CD14-positive monocyte (primary cell): Measurements from ENCODE around the gene HSPA12B. TPM values are rescaled to one million over a fixed set of nuclear protein-coding genes. Genes with fewer than 3 reads are reported as not detected.

Source experiments
- DNase-seq, 3 donors: peaks; one replicate each; pipeline ENCODE4 v3.0.0-alpha.2; 2011 to 2022
- H2AFZ ChIP-seq: 2 replicates; pipeline ENCODE4 v1.6.0; 2012; ENCODE audit warnings: mild to moderate bottlenecking, low read depth, low read length, inconsistent platforms; ENCODE audit not compliant: insufficient read depth, poor library complexity, severe bottlenecking
- H3K27ac ChIP-seq, 2 donors: 1 replicate in 1 of 2; 2 replicates in 1 of 2; pipeline ENCODE4 v1.5.1; 2012 to 2013; ENCODE audit warnings: low read length in 2 of 2, control low read depth in 1 of 2, inconsistent platforms in 1 of 2, low read depth in 1 of 2, mild to moderate bottlenecking in 1 of 2
- H3K27me3 ChIP-seq, 2 donors: one replicate each; pipeline versions ENCODE4 v1.6.0 to v1.6.1; 2011 to 2013; ENCODE audit warnings: low read length in 2 of 2; ENCODE audit not compliant: control insufficient read depth in 2 of 2, insufficient read depth in 2 of 2
- H3K36me3 ChIP-seq, 2 donors: replicated peaks in 1 of 2; 1 replicate in 1 of 2; 2 replicates in 1 of 2; pipeline versions ENCODE4 v1.5.1 to v1.6.1; 2012 to 2013; ENCODE audit warnings: low read length in 2 of 2, control low read depth in 1 of 2, inconsistent platforms in 1 of 2, mild to moderate bottlenecking in 1 of 2; ENCODE audit not compliant: insufficient read depth in 2 of 2, control insufficient read depth in 1 of 2
- H3K4me1 ChIP-seq, 2 donors: 1 replicate in 1 of 2; 2 replicates in 1 of 2; pipeline versions ENCODE4 v1.5.1 to v1.6.1; 2012 to 2013; ENCODE audit warnings: low read length in 2 of 2, control low read depth in 1 of 2, inconsistent platforms in 1 of 2, mild to moderate bottlenecking in 1 of 2, moderate library complexity in 1 of 2; ENCODE audit not compliant: insufficient read depth in 2 of 2, control insufficient read depth in 1 of 2
- H3K4me2 ChIP-seq: replicated peaks from 2 replicates; pipeline ENCODE3; 2012; ENCODE audit warnings: low read length, moderate library complexity, mild to moderate bottlenecking; ENCODE audit not compliant: poor library complexity, severe bottlenecking; ENCODE audit errors: extremely low read depth
- H3K4me3 ChIP-seq, 3 experiments: fragments of 200-600 bp in 1 of 3; sonication (generic) in 1 of 3; replicated peaks in 1 of 3; 1 replicate in 2 of 3; 2 replicates in 1 of 3; pipeline ENCODE4 v1.5.1; 2011 to 2013; ENCODE audit warnings: low read length in 3 of 3, mild to moderate bottlenecking in 3 of 3, control low read depth in 2 of 3, low read depth in 2 of 3, inconsistent platforms in 1 of 3, moderate library complexity in 1 of 3
- H3K79me2 ChIP-seq: 2 replicates; pipeline ENCODE4 v1.6.0; 2012; ENCODE audit warnings: mild to moderate bottlenecking, control low read depth, inconsistent platforms, low read length, moderate library complexity; ENCODE audit not compliant: insufficient read depth
- H3K9ac ChIP-seq: 2 replicates; pipeline ENCODE4 v1.6.0; 2017; ENCODE audit warnings: low read length, mild to moderate bottlenecking; ENCODE audit not compliant: insufficient read depth, poor library complexity, severe bottlenecking
- H3K9me3 ChIP-seq, 2 donors: replicated peaks in 1 of 2; 1 replicate in 1 of 2; 2 replicates in 1 of 2; pipeline versions ENCODE4 v1.5.1 to v1.6.1; 2012 to 2013; ENCODE audit warnings: low read length in 2 of 2, control low read depth in 1 of 2; ENCODE audit not compliant: control insufficient read depth in 1 of 2, insufficient read depth in 1 of 2
- H4K20me1 ChIP-seq: 2 replicates; pipeline ENCODE4 v1.6.0; 2012; ENCODE audit warnings: mild to moderate bottlenecking, low read length, control low read depth, moderate library complexity; ENCODE audit not compliant: insufficient read depth
- H3K27ac Mint-ChIP-seq, 7 donors: one replicate each; pipeline ENCODE4 v1.8.0; 2020; ENCODE audit warnings: mild to moderate bottlenecking in 7 of 7, mixed read lengths in 7 of 7, moderate library complexity in 6 of 7, inconsistent platforms in 2 of 7
- H3K27me3 Mint-ChIP-seq, 3 donors: one replicate each; pipeline ENCODE4 v1.8.0; 2021 to 2022; ENCODE audit warnings: low read depth in 3 of 3, mild to moderate bottlenecking in 3 of 3, mixed read lengths in 3 of 3, moderate library complexity in 3 of 3, inconsistent platforms in 1 of 3
- H3K36me3 Mint-ChIP-seq, 2 donors: one replicate each; pipeline ENCODE4 v1.8.0; 2020; ENCODE audit warnings: mixed read lengths in 2 of 2, inconsistent platforms in 1 of 2, mild to moderate bottlenecking in 1 of 2
- H3K4me1 Mint-ChIP-seq: one replicate; pipeline ENCODE4 v1.8.0; 2020; ENCODE audit warnings: mild to moderate bottlenecking, mixed read lengths
- H3K4me3 Mint-ChIP-seq, 2 donors: one replicate each; pipeline ENCODE4 v1.8.0; 2020; ENCODE audit warnings: mild to moderate bottlenecking in 2 of 2, mixed read lengths in 2 of 2, moderate library complexity in 1 of 2
- H3K9me3 Mint-ChIP-seq, 7 donors: one replicate each; pipeline ENCODE4 v1.8.0; 2020 to 2022; ENCODE audit warnings: mixed read lengths in 7 of 7, mild to moderate bottlenecking in 6 of 7, moderate library complexity in 6 of 7, inconsistent platforms in 2 of 7
- CTCF ChIP-seq: fragments of 200-600 bp; IDR thresholded peaks from one replicate; pipeline ENCODE4 v1.8.0; 2022; ENCODE audit warnings: antibody characterized with exemption, mild to moderate bottlenecking
- WGBS: methylation state at CpG from one replicate; pipeline ENCODE4 v1.1.5; 2013; ENCODE audit warnings: missing lambda C conversion rate; ENCODE audit not compliant: insufficient coverage; 5-methylcytosine and 5-hydroxymethylcytosine counted together
- intact Hi-C, 2 donors: fragments of 100-400 bp; cut with micrococcal nuclease; formaldehyde crosslinking; loops; one replicate each; pipeline versions ENCODE4 v1.15.0 to v1.15.1; 2023
- polyA plus RNA-seq, 3 donors: library from polyadenylated mRNA; depleted of rRNA in 1 of 3; unstranded in 2 of 3; stranded (reverse) in 1 of 3; fragments of 300-500 nt in 2 of 3; fragments of >200 nt in 1 of 3; fragmentation: Illumina TruSeq in 2 of 3; gene quantifications; 1 replicate in 2 of 3; 2 replicates in 1 of 3; pipeline ENCODE4 v1.2.3, GENCODE V29; 2012 to 2021

The HSPA12B gene
- polyA plus RNA-seq, 3 donors = not detected

- peaks cover 0 to 2% (median 0%) of the 10 kb centered on the region in 3 donors for H3K27me3 Mint-ChIP-seq
- H3K79me2 ChIP-seq = peaks cover 67% of the 10 kb centered on the region
- H2AFZ ChIP-seq = peak overlapping the region; percentile 84
- peaks cover 11 to 18% of the 10 kb centered on the region in 2 donors for H3K36me3 ChIP-seq
- peak overlapping the region; percentile 69 for H3K9ac ChIP-seq
- peak in 1 of 3 donors; percentile 22 for DNase-seq
- H4K20me1 ChIP-seq = peaks cover 11% of the 10 kb centered on the region
- peak overlapping the region in 2 of 3 experiments; percentile 86 to 96 for H3K4me3 ChIP-seq
- H3K9me3 ChIP-seq = no peaks in the 10 kb centered on the region
- intact Hi-C loops = loop anchor here (10.0 kb wide), 2 partner anchors 49 to 59 kb away; partner anchors contain the start of gene AP5S1 (in 1 of the 2)
- peak overlapping the region; percentile 100 for H3K4me2 ChIP-seq
- peaks cover 76% of the 10 kb centered on the region for H3K4me1 Mint-ChIP-seq
- H3K27me3 ChIP-seq = no peaks in the 10 kb centered on the region
- H3K4me3 Mint-ChIP-seq = peak overlapping the region; percentile 84 to 95
- 0% methylated on average over 2 of the region's 3 CpGs for WGBS
- H3K27ac Mint-ChIP-seq = peak overlapping the region; percentile 80 to 93 (median 89)
- H3K36me3 Mint-ChIP-seq = peaks cover 13 to 19% of the 10 kb centered on the region in 2 donors
- H3K4me1 ChIP-seq = peaks cover 67 to 78% of the 10 kb centered on the region in 2 donors
- no peak for TF ChIP-seq CTCF
- H3K9me3 Mint-ChIP-seq = no peaks in the 10 kb centered on the region
- H3K27ac ChIP-seq = peak overlapping the region; percentile 73 to 83
These were observed 32.8 kb downstream of the HSPA12B start for GRCh38 chr20:3765171-3765882.

GRCh38 chr20:3766422-3767109 lies 34.1 kb downstream of the HSPA12B start:
- peaks cover 61 to 71% of the 10 kb centered on the region in 2 donors for H3K4me1 ChIP-seq
- H3K79me2 ChIP-seq = peaks cover 54% of the 10 kb centered on the region

More at GRCh38 chr20:3766422-3767109, 34.1 kb downstream of the HSPA12B start:
- Histone ChIP-seq H4K20me1 (peaks cover 7% of the 10 kb centered on the region), H3K27ac (peak overlapping the region; percentile 73 to 83), H3K36me3 (peaks cover 3 to 6% of the 10 kb centered on the region in 2 donors), H3K9ac (peak overlapping the region; percentile 69), H3K4me2 (peak overlapping the region; percentile 100), H3K9me3 (no peaks in the 10 kb centered on the region), H3K27me3 (no peaks in the 10 kb centered on the region), H2AFZ (peak overlapping the region; percentile 84), H3K4me3 (peak overlapping the region; percentile 85 to 96 (median 86))
- Mint-ChIP-seq H3K36me3 (peaks cover 5 to 9% of the 10 kb centered on the region in 2 donors), H3K27me3 (peaks cover 0 to 2% (median 0%) of the 10 kb centered on the region in 3 donors), H3K27ac (peak overlapping the region; percentile 80 to 93 (median 88)), H3K9me3 (no peaks in the 10 kb centered on the region), H3K4me1 (peaks cover 66% of the 10 kb centered on the region), H3K4me3 (peak overlapping the region; percentile 84 to 95)
- intact Hi-C loops = loop anchor here (10.0 kb wide), 2 partner anchors 48 to 58 kb away; partner anchors contain the start of gene AP5S1 (in 1 of the 2)
- peak in 1 of 3 donors; percentile 40 for DNase-seq
- WGBS = 0% methylated on average over 1 of the region's 9 CpGs
- TF ChIP-seq CTCF = no peak
